C4-2B (cell line): ENCODE measurements around the gene KLHL3.

Experiments
- ZFX ChIP-seq: fragments of 450-650 bp; IDR thresholded peaks from 2 replicates; pipeline ENCODE4 v1.6.1; 2017
- TF ChIP-seq, protein P1 (sequence below): fragments of 450-650 bp; conservative IDR thresholded peaks from 2 replicates; pipeline ENCODE4 v1.5.1; 2017; ENCODE audit warnings: mild to moderate bottlenecking

DNA sequence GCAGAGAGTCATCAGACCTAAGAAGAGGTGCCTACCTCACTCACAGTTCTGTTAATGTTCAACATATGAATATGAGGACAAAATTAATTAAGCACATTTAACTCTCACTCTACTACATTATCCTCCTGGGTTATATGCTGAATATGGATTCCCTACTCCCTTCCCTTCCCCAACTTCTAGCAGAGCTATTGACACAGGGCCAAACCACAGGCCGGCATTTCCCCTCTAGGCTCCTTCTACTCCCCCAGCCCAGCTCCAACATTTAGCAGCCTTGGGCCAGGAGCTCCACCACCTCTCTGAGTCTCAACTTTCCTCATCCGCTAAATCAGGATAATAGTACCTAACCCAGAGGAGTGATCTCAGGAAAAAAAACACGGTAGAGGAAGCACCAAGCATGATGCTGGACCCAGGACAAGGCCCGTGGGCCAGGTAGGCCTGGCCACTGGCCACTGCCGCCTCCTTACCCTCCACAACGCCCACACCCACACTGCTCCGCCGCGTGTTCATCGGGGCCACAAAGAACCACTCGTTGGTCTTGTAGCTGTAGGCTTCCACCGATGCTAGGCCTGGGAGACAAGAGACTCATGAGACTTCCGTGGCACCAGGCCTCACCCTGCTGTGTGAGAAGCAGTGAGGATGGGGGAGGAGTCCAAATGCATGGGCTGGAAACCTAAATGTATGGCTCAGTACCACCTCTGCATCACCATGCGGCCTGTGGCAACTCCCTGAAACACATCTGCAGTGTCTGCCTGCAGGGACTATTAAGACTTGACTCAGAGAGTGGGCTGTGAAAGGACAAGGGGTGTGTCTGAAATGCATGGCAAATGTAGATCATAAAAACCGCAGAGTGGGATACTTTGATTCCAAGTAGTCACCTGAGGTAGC, 98.8 kb downstream of the KLHL3 start:
- TF ChIP-seq, protein P1, sequence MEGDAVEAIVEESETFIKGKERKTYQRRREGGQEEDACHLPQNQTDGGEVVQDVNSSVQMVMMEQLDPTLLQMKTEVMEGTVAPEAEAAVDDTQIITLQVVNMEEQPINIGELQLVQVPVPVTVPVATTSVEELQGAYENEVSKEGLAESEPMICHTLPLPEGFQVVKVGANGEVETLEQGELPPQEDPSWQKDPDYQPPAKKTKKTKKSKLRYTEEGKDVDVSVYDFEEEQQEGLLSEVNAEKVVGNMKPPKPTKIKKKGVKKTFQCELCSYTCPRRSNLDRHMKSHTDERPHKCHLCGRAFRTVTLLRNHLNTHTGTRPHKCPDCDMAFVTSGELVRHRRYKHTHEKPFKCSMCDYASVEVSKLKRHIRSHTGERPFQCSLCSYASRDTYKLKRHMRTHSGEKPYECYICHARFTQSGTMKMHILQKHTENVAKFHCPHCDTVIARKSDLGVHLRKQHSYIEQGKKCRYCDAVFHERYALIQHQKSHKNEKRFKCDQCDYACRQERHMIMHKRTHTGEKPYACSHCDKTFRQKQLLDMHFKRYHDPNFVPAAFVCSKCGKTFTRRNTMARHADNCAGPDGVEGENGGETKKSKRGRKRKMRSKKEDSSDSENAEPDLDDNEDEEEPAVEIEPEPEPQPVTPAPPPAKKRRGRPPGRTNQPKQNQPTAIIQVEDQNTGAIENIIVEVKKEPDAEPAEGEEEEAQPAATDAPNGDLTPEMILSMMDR, result no peak
- TF ChIP-seq ZFX, result no peak
